Neuron (in vitro differentiated cells): ENCODE measurements around the gene CYBA.

Experiments used
- H2AFZ ChIP-seq: one replicate; pipeline ENCODE4 v1.6.1; 2013; ENCODE audit warnings: low read depth, mild to moderate bottlenecking, inconsistent platforms, low read length, moderate library complexity
- H3K27me3 ChIP-seq: one replicate; pipeline ENCODE4 v1.6.1; 2013; ENCODE audit warnings: low read length; ENCODE audit not compliant: insufficient read depth
- H3K36me3 ChIP-seq: one replicate; pipeline ENCODE4 v1.6.1; 2013; ENCODE audit warnings: low read length; ENCODE audit not compliant: insufficient read depth
- H3K4me1 ChIP-seq: one replicate; pipeline ENCODE4 v1.6.1; 2013; ENCODE audit warnings: low read length; ENCODE audit not compliant: insufficient read depth
- H3K4me3 ChIP-seq: 2 replicates; pipeline ENCODE4 v1.5.1; 2013; ENCODE audit warnings: mild to moderate bottlenecking, low read length, moderate library complexity
- H3K9me3 ChIP-seq: one replicate; pipeline ENCODE4 v1.6.1; 2013; ENCODE audit warnings: low read length

CYBA gene

DNA sequence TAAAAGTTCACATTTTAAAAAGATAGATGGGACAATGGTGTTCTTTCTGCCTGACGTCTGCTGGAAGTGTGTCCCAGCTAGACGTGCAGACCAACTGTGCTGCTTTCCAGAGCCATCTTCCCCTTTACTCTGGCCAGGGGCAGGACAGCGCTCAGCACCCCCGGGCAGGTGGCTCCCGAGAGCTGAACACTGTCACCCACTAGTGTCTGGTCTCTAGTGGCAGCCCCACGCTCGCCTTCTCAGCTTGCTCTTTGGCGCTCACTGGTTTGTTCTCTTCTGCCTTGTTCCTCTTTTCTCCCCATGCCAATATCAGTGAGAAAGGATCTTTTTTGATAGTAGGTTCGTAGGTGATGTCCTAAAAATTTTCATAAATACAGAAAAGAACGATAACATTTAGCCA is 54.9 kb downstream of the CYBA start:
- no peaks in the 10 kb centered on the region for H3K4me1 ChIP-seq
- H3K27me3 ChIP-seq = no peaks in the 10 kb centered on the region
- H3K36me3 ChIP-seq = peaks cover 56% of the 10 kb centered on the region
- no peak overlapping the region for H2AFZ ChIP-seq
- H3K4me3 ChIP-seq = no peak overlapping the region
- H3K9me3 ChIP-seq = no peaks in the 10 kb centered on the region

DNA sequence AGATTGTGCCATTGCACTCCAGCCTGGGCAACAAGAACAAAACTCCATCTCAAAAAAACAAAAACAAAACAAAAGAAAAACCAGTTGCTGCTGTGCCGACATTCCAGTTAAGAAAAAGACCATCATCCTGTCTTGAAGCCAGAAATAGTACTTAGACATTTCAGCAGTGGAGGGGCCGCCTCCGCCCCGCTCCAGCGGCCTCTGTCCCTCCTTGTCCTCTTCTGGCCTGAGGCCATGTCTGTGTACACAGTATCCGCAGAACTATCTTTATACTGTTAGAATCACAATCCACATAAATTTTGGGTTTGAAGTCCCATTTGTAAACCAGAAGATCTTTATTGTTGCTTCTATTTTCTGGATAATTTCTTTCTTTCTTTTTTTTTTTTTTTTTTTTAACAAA is 55.8 kb downstream of the CYBA start:
- Histone ChIP-seq H3K9me3 (no peaks in the 10 kb centered on the region), H3K4me3 (no peak overlapping the region), H3K4me1 (no peaks in the 10 kb centered on the region), H2AFZ (no peak overlapping the region), H3K36me3 (peaks cover 52% of the 10 kb centered on the region), H3K27me3 (no peaks in the 10 kb centered on the region)

DNA sequence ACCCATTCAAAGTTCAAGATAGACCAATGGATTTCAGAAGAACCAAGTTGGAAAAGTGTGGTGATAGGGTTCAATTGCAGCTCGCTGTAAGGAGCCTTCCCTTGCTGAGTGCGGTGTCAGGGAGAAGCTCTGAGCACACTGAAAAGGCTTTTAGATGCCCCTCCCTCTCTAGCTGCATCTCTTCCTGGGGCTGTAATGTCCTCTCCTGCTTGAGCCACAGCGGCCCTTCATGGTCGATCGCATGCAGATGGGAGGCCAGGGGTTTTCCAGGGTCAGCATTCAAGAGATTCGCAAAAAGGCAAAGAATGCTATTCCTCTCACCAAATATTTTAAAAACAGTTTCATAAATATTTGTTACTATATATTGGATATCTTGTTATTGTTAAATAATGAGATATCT is 56.9 kb downstream of the CYBA start:
- H3K4me3 ChIP-seq = no peak overlapping the region
- peaks cover 51% of the 10 kb centered on the region for H3K36me3 ChIP-seq
- no peak overlapping the region for H2AFZ ChIP-seq
- no peaks in the 10 kb centered on the region for H3K4me1 ChIP-seq
- no peaks in the 10 kb centered on the region for H3K9me3 ChIP-seq
- H3K27me3 ChIP-seq = no peaks in the 10 kb centered on the region

DNA sequence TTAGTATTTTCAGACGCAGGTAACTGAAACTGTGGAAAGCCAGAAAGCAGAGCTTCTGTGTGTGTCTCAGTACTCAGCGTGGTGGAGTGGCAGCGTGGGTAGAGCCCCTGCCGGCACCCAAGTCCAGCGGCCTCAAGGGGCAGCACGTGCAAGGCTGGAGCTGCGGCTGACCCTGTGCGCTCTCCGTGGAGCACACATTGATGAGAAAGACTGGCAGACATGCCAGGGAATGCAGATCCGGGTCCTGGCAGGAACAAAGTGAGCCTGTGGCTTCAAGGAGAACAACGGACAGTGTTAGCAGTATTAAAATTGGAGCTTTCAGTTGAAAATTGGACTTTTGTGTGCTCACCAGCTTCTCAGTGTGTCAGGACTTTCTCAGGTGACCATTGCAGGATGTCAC is 57.4 kb downstream of the CYBA start:
- Histone ChIP-seq H3K4me3 (no peak overlapping the region), H3K27me3 (no peaks in the 10 kb centered on the region), H3K36me3 (peaks cover 53% of the 10 kb centered on the region), H3K4me1 (no peaks in the 10 kb centered on the region), H3K9me3 (no peaks in the 10 kb centered on the region), H2AFZ (no peak overlapping the region)
